Measurements from ENCODE around the gene IFNA1. TPM values are rescaled to one million over a fixed set of nuclear protein-coding genes. Genes with fewer than 3 reads are reported as not detected.
A peak's percentile ranks its signal among the peaks of the same experiment; 100 is the strongest.

Gene IFNA1
- total and polyA plus RNA-seq, 2 experiments from 2014 or later: not detected

GRCh38 chr9:21465859-21466518 lies 25.8 kb downstream of the IFNA1 start:
- H3K27me3 Mint-ChIP-seq (ENCODE audit: insufficient read depth, low read depth, poor library complexity): peaks cover 2% of the 10 kb centered on the region
- no peaks in the 10 kb centered on the region for H3K79me2 ChIP-seq (replicated peaks; ENCODE audit: insufficient read depth)
- H3K9me3 Mint-ChIP-seq: peaks cover 26% of the 10 kb centered on the region
- no peak overlapping the region for H3K27ac Mint-ChIP-seq
- H3F3A ChIP-seq (replicated peaks; ENCODE audit: low read depth): no peaks in the 10 kb centered on the region
- no peak overlapping the region for H3K4me3 ChIP-seq
- ATAC-seq (peak; percentile 52; the same call in 2 of the 3 replicates), DNase-seq (ENCODE audit: low spot score) (peak; percentile 84)
- H3K4me3 Mint-ChIP-seq: no peak overlapping the region
- H3K9me2 ChIP-seq (ENCODE audit: insufficient read depth): peaks cover 3% of the 10 kb centered on the region; the same call in 1 of the 2 replicates
- H2AFZ ChIP-seq: no peak overlapping the region
- no peak overlapping the region for H3K4me2 ChIP-seq
- no peak overlapping the region for H3K27ac ChIP-seq (ENCODE audit: low read depth)
- no peaks in the 10 kb centered on the region for H3K4me1 Mint-ChIP-seq
- no peaks in the 10 kb centered on the region for H3K36me3 ChIP-seq (ENCODE audit: insufficient read depth)
- H3K36me3 Mint-ChIP-seq (ENCODE audit: low read depth): peaks cover 10% of the 10 kb centered on the region; the same call in 2 of the 3 replicates
- H3K27me3 ChIP-seq (ENCODE audit: insufficient read depth): no peaks in the 10 kb centered on the region
- H3K4me1 ChIP-seq (ENCODE audit: insufficient read depth): 0 out of 2 replicates have a peak, but pooled peaks cover 1% of the 10 kb centered on the region
- no peaks in the 10 kb centered on the region for H4K20me1 ChIP-seq (replicated peaks; ENCODE audit: insufficient read depth)
- TF ChIP-seq, protein P1, sequence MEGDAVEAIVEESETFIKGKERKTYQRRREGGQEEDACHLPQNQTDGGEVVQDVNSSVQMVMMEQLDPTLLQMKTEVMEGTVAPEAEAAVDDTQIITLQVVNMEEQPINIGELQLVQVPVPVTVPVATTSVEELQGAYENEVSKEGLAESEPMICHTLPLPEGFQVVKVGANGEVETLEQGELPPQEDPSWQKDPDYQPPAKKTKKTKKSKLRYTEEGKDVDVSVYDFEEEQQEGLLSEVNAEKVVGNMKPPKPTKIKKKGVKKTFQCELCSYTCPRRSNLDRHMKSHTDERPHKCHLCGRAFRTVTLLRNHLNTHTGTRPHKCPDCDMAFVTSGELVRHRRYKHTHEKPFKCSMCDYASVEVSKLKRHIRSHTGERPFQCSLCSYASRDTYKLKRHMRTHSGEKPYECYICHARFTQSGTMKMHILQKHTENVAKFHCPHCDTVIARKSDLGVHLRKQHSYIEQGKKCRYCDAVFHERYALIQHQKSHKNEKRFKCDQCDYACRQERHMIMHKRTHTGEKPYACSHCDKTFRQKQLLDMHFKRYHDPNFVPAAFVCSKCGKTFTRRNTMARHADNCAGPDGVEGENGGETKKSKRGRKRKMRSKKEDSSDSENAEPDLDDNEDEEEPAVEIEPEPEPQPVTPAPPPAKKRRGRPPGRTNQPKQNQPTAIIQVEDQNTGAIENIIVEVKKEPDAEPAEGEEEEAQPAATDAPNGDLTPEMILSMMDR (conservative IDR thresholded peaks at IDR 0.05; ENCODE audit: low read depth in 2 of 2): peak; percentile 81 to 94
- no peak for TF ChIP-seq ETS1 (IDR thresholded peaks at IDR 0.05)
- TF ChIP-seq NANOG (IDR thresholded peaks at IDR 0.05; ENCODE audit: borderline replicate concordance): no peak
- no peak for TF ChIP-seq JUNB (IDR thresholded peaks at IDR 0.05; ENCODE audit: unreplicated experiment)

- H3K9me3 Mint-ChIP-seq: peaks cover under 1% of the 10 kb centered on the region; the same call in 1 of the 3 replicates
- DNase-seq (ENCODE audit: low spot score) (no peak), ATAC-seq (no peak)
- H4K20me1 ChIP-seq (replicated peaks; ENCODE audit: insufficient read depth): no peaks in the 10 kb centered on the region; the same call in 1 of the 2 replicates
- 0 out of 2 replicates have a peak, but pooled peaks cover 9% of the 10 kb centered on the region for H3K4me1 ChIP-seq (ENCODE audit: insufficient read depth)
- peaks cover 2% of the 10 kb centered on the region; the same call in 1 of the 3 replicates for H3K4me1 Mint-ChIP-seq
- H3K4me3 Mint-ChIP-seq: no peak overlapping the region
- H3F3A ChIP-seq (replicated peaks; ENCODE audit: low read depth): no peaks in the 10 kb centered on the region
- no peak overlapping the region for H3K4me3 ChIP-seq
- H3K27me3 Mint-ChIP-seq (ENCODE audit: insufficient read depth, low read depth, poor library complexity): peaks cover 2% of the 10 kb centered on the region
- no peak overlapping the region for H3K27ac Mint-ChIP-seq
- H3K27ac ChIP-seq (ENCODE audit: low read depth): no peak overlapping the region
- no peaks in the 10 kb centered on the region for H3K36me3 Mint-ChIP-seq (ENCODE audit: low read depth)
- H3K9me2 ChIP-seq (ENCODE audit: insufficient read depth): peaks cover 6% of the 10 kb centered on the region; the same call in 1 of the 2 replicates
- H3K36me3 ChIP-seq (ENCODE audit: insufficient read depth): no peaks in the 10 kb centered on the region
- no peaks in the 10 kb centered on the region for H3K27me3 ChIP-seq (ENCODE audit: insufficient read depth)
- no peak overlapping the region for H3K4me2 ChIP-seq
- H3K79me2 ChIP-seq (replicated peaks; ENCODE audit: insufficient read depth): no peaks in the 10 kb centered on the region
- H2AFZ ChIP-seq: no peak overlapping the region
- no peak for TF ChIP-seq JUNB (IDR thresholded peaks at IDR 0.05; ENCODE audit: unreplicated experiment)
- TF ChIP-seq CREB1 (CRISPR knock-in tag; IDR thresholded peaks at IDR 0.05; ENCODE audit: low read depth): no peak
- no peak for TF ChIP-seq ETS1 (IDR thresholded peaks at IDR 0.05)
- TF ChIP-seq ZNF331 (CRISPR knock-in tag; IDR thresholded peaks at IDR 0.05; ENCODE audit: low read depth): no peak
- TF ChIP-seq, protein P2, sequence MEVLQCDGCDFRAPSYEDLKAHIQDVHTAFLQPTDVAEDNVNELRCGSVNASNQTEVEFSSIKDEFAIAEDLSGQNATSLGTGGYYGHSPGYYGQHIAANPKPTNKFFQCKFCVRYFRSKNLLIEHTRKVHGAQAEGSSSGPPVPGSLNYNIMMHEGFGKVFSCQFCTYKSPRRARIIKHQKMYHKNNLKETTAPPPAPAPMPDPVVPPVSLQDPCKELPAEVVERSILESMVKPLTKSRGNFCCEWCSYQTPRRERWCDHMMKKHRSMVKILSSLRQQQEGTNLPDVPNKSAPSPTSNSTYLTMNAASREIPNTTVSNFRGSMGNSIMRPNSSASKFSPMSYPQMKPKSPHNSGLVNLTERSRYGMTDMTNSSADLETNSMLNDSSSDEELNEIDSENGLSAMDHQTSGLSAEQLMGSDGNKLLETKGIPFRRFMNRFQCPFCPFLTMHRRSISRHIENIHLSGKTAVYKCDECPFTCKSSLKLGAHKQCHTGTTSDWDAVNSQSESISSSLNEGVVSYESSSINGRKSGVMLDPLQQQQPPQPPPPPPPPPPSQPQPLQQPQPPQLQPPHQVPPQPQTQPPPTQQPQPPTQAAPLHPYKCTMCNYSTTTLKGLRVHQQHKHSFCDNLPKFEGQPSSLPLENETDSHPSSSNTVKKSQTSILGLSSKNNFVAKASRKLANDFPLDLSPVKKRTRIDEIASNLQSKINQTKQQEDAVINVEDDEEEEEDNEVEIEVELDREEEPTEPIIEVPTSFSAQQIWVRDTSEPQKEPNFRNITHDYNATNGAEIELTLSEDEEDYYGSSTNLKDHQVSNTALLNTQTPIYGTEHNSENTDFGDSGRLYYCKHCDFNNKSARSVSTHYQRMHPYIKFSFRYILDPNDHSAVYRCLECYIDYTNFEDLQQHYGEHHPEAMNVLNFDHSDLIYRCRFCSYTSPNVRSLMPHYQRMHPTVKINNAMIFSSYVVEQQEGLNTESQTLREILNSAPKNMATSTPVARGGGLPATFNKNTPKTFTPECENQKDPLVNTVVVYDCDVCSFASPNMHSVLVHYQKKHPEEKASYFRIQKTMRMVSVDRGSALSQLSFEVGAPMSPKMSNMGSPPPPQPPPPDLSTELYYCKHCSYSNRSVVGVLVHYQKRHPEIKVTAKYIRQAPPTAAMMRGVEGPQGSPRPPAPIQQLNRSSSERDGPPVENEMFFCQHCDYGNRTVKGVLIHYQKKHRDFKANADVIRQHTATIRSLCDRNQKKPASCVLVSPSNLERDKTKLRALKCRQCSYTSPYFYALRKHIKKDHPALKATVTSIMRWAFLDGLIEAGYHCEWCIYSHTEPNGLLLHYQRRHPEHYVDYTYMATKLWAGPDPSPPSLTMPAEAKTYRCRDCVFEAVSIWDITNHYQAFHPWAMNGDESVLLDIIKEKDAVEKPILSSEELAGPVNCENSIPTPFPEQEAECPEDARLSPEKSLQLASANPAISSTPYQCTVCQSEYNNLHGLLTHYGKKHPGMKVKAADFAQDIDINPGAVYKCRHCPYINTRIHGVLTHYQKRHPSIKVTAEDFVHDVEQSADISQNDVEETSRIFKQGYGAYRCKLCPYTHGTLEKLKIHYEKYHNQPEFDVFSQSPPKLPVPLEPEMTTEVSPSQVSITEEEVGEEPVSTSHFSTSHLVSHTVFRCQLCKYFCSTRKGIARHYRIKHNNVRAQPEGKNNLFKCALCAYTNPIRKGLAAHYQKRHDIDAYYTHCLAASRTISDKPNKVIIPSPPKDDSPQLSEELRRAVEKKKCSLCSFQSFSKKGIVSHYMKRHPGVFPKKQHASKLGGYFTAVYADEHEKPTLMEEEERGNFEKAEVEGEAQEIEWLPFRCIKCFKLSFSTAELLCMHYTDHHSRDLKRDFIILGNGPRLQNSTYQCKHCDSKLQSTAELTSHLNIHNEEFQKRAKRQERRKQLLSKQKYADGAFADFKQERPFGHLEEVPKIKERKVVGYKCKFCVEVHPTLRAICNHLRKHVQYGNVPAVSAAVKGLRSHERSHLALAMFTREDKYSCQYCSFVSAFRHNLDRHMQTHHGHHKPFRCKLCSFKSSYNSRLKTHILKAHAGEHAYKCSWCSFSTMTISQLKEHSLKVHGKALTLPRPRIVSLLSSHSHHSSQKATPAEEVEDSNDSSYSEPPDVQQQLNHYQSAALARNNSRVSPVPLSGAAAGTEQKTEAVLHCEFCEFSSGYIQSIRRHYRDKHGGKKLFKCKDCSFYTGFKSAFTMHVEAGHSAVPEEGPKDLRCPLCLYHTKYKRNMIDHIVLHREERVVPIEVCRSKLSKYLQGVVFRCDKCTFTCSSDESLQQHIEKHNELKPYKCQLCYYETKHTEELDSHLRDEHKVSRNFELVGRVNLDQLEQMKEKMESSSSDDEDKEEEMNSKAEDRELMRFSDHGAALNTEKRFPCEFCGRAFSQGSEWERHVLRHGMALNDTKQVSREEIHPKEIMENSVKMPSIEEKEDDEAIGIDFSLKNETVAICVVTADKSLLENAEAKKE (CRISPR knock-in tag; IDR thresholded peaks at IDR 0.05): no peak
Measured at GRCh38 chr9:21470126-21470525, 29.9 kb downstream of the IFNA1 start.

Measured in GM23338 (cell line).